Measurements from ENCODE around the gene CDC25A.

DNA sequence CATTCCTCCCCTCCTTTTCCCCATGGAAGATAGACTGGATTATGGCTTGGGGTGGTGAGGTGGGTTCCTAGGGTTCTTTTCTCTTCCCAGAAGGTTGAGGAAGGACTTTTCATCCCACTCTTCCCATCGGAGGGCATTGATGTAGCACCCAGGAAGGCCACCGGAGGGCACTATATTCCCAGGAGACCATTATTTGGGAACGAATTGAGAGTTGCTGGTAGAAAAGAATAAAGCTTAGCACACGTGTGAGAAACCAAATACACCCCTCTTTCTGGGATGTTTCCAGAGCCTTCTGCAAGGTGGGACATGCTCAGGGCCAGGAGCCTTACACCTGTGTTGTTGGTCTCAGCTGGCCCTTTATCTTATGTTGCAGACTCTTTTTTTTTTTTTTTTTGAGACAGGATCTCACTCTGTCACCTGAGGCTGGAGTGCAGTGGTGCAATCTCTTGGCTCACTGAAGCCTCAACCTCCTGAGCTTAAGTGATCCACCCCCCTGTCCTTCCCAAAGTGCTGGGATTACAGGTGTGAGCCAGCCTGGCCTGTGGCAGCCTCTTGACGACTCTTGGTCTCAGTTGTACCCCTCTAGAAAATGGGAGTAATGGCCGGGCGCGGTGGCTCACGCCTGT lies 6.3 kb upstream of the CDC25A start:
- TF ChIP-seq, protein P1, sequence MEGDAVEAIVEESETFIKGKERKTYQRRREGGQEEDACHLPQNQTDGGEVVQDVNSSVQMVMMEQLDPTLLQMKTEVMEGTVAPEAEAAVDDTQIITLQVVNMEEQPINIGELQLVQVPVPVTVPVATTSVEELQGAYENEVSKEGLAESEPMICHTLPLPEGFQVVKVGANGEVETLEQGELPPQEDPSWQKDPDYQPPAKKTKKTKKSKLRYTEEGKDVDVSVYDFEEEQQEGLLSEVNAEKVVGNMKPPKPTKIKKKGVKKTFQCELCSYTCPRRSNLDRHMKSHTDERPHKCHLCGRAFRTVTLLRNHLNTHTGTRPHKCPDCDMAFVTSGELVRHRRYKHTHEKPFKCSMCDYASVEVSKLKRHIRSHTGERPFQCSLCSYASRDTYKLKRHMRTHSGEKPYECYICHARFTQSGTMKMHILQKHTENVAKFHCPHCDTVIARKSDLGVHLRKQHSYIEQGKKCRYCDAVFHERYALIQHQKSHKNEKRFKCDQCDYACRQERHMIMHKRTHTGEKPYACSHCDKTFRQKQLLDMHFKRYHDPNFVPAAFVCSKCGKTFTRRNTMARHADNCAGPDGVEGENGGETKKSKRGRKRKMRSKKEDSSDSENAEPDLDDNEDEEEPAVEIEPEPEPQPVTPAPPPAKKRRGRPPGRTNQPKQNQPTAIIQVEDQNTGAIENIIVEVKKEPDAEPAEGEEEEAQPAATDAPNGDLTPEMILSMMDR (IDR thresholded peaks at IDR 0.05 in 2 of 3, conservative IDR thresholded peaks at IDR 0.05 in 1 of 3; ENCODE audit: borderline replicate concordance in 1 of 3, insufficient read depth in 1 of 3, low read depth in 2 of 3, low read length in 2 of 3): peak; percentile 81 to 94 (median 90); a peak in 5 of 6 replicates
- TF ChIP-seq SP1 (IDR thresholded peaks at IDR 0.05; ENCODE audit: low read depth) (no peak), YY1 (IDR thresholded peaks at IDR 0.05; ENCODE audit: extremely low read depth, insufficient replicate concordance, low read depth, low read length) (no peak), EZH2 (IDR thresholded peaks at IDR 0.05) (no peak), EZH2phosphoT487 (IDR thresholded peaks at IDR 0.05; ENCODE audit: borderline replicate concordance) (no peak), POLR2A (IDR thresholded peaks at IDR 0.05; ENCODE audit: borderline replicate concordance, extremely low read depth, insufficient read depth, insufficient read length) (no peak)
- TF ChIP-seq, protein P2, sequence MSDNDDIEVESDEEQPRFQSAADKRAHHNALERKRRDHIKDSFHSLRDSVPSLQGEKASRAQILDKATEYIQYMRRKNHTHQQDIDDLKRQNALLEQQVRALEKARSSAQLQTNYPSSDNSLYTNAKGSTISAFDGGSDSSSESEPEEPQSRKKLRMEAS (IDR thresholded peaks at IDR 0.05): no peak

All from HCT116 (cell line).